K562 (cell line): ENCODE measurements around the gene EXOC5. TPM values are rescaled to one million over a fixed set of nuclear protein-coding genes. Genes with fewer than 3 reads are reported as not detected.
A peak's percentile ranks its signal among the peaks of the same experiment; 100 is the strongest.

ENCODE experiments used
- ATAC-seq: fragments of 200-7000 bp; cut with Tn5 transposase; 3 replicates; pipeline ENCODE4 v1.9.1; 2020; ENCODE audit warnings: moderate library complexity
- BruUV-seq: library from RNA; stranded (reverse); fragments of 400-500 nt; replicated peaks from 2 replicates; lab custom pipeline; 2021; lab: Mats Ljungman, UMichigan
- CTCF ChIA-PET: fragments of 300-600 bp; formaldehyde crosslinking; extraction: SDS; loops from one replicate; lab custom pipeline; 2021; ENCODE audit warnings: low intra/inter-chr PET ratio; lab: Yijun Ruan, JAX
- POLR2A ChIA-PET: fragments of 300-600, 350-650 bp; sonication (Branson Sonifier 250); formaldehyde crosslinking; extraction: SDS; loops from one replicate; lab custom pipeline; 2021; ENCODE audit warnings: antibody characterized with exemption, inconsistent platforms; lab: Yijun Ruan, JAX
- DNase-seq, 4 experiments: peaks; one replicate each; pipeline versions ENCODE4 v3.0.0 to v3.0.0-alpha.2; 2011 to 2018; ENCODE audit warnings: low spot score in 3 of 4, mixed read lengths in 3 of 4; ENCODE audit errors: extremely low read depth in 1 of 4
- FAIRE-seq: peaks from 2 replicates; lab custom pipeline; 2011; peaks lifted over from hg19 to GRCh38; lab: Jason Lieb, UNC
- H2AFZ ChIP-seq: 2 replicates; pipeline ENCODE4 v1.6.0; 2011; ENCODE audit warnings: low read depth, low read length, control low read depth, inconsistent platforms
- H3K27ac ChIP-seq: fragments of 200-600 bp; 3 replicates; pipeline ENCODE4 v1.8.0; 2011; ENCODE audit warnings: low read depth, mild to moderate bottlenecking, control low read depth, inconsistent platforms, low read length, moderate library complexity, mixed read lengths; ENCODE audit errors: extremely low read depth
- H3K27me3 ChIP-seq, 2 experiments: fragments of 300-600 bp in 1 of 2; 2 replicates in 1 of 2; 3 replicates in 1 of 2; pipeline versions ENCODE4 v1.6.0 to v1.8.0; 2011; ENCODE audit warnings: inconsistent platforms in 2 of 2, low read length in 2 of 2, mild to moderate bottlenecking in 1 of 2, mixed read lengths in 1 of 2, moderate library complexity in 1 of 2; ENCODE audit not compliant: control insufficient read depth in 2 of 2, insufficient read depth in 2 of 2
- H3K36me3 ChIP-seq: fragments of 300-600 bp; 3 replicates; pipeline ENCODE4 v1.8.0; 2011; ENCODE audit warnings: mild to moderate bottlenecking, low read length, inconsistent platforms; ENCODE audit not compliant: control insufficient read depth, insufficient read depth
- H3K4me1 ChIP-seq, 2 experiments: fragments of 200-600 bp in 1 of 2; replicated peaks in 1 of 2; 2 replicates in 1 of 2; 3 replicates in 1 of 2; pipeline versions ENCODE4 v1.5.1 to v1.8.0; 2011; ENCODE audit warnings: inconsistent platforms in 2 of 2, low read length in 2 of 2, mild to moderate bottlenecking in 1 of 2, mixed read lengths in 1 of 2, moderate library complexity in 1 of 2; ENCODE audit not compliant: control insufficient read depth in 2 of 2, insufficient read depth in 2 of 2
- H3K4me2 ChIP-seq: 2 replicates; pipeline ENCODE4 v1.6.1; 2011; ENCODE audit warnings: low read length, control low read depth, inconsistent platforms, mixed read lengths; ENCODE audit not compliant: insufficient read depth
- H3K4me3 ChIP-seq: fragments of 200-600 bp; sonication (generic), shearing (Covaris generic); 2 replicates; pipeline ENCODE4 v1.5.1; 2016; ENCODE audit warnings: control low read depth, inconsistent platforms
- H3K79me2 ChIP-seq: fragments of 200-600 bp; 3 replicates; pipeline ENCODE4 v1.8.0; 2011; ENCODE audit warnings: low read length, inconsistent platforms; ENCODE audit not compliant: control insufficient read depth, insufficient read depth
- H3K9ac ChIP-seq, 2 experiments: 2 replicates each; pipeline versions ENCODE4 v1.6.0 to v1.6.1; 2011; ENCODE audit warnings: low read depth in 2 of 2, low read length in 2 of 2, control low read depth in 1 of 2, inconsistent platforms in 1 of 2, mild to moderate bottlenecking in 1 of 2, mixed read lengths in 1 of 2; ENCODE audit not compliant: insufficient read depth in 1 of 2
- H3K9me1 ChIP-seq: one replicate; pipeline ENCODE4 v1.6.0; 2011; ENCODE audit warnings: inconsistent platforms, mild to moderate bottlenecking, low read length, moderate library complexity; ENCODE audit not compliant: control insufficient read depth, insufficient read depth
- H3K9me3 ChIP-seq: replicated peaks from 2 replicates; pipeline ENCODE4 v1.5.1; 2011; ENCODE audit warnings: low read depth, low read length, inconsistent platforms; ENCODE audit not compliant: control insufficient read depth, insufficient read depth
- H4K20me1 ChIP-seq: replicated peaks from 2 replicates; pipeline ENCODE4 v1.6.1; 2011; ENCODE audit warnings: low read length, inconsistent platforms, mixed read lengths; ENCODE audit not compliant: control insufficient read depth, insufficient read depth
- BCOR ChIP-seq: fragments of 450-650 bp; IDR thresholded peaks from 2 replicates; pipeline ENCODE4 v1.6.1; 2016
- SAFB ChIP-seq: fragments of 200-400 bp; formaldehyde crosslinking; IDR thresholded peaks from 2 replicates; pipeline ENCODE4 v1.6.1; 2017; ENCODE audit warnings: low read depth, low read length, borderline replicate concordance
- YBX1 ChIP-seq: fragments of 450-650 bp; IDR thresholded peaks from 2 replicates; pipeline ENCODE4 v1.7.1; 2016; ENCODE audit warnings: mild to moderate bottlenecking
- ZNF764 ChIP-seq: fragments of 250-450 bp; sonication (Bioruptor Pico); IDR thresholded peaks from 2 replicates; pipeline ENCODE4 v1.4.0; 2020; ENCODE audit warnings: low read depth, mild to moderate bottlenecking, moderate library complexity
- ZNF778 ChIP-seq: fragments of 450-650 bp; formaldehyde crosslinking; IDR thresholded peaks from 2 replicates; pipeline ENCODE4 v1.4.0; 2020; ENCODE audit warnings: mild to moderate bottlenecking, moderate library complexity
- WGBS: fragments of 100-300 bp; shearing (Covaris generic); methylation state at CpG from one replicate; pipeline ENCODE4 v1.1.6; 2016; ENCODE audit warnings: low coverage, mixed read lengths; ENCODE audit not compliant: insufficient coverage; ENCODE audit errors: missing lambda C conversion rate; 5-methylcytosine and 5-hydroxymethylcytosine counted together
- in situ Hi-C: fragments of 300-500 bp; cut with MboI; formaldehyde crosslinking; loops from 4 replicates; pipeline ENCODE4 v1.15.0; 2018; ENCODE audit warnings: inconsistent platforms, mixed read lengths
- intact Hi-C: fragments of 100-400 bp; cut with micrococcal nuclease; formaldehyde crosslinking; loops from 2 replicates; pipeline ENCODE4 v1.14.2; 2022
- polyA plus RNA-seq, 8 experiments: library from polyadenylated mRNA; depleted of rRNA in 4 of 8; stranded (reverse) in 5 of 8; unstranded in 3 of 8; fragments of >200 nt; fragmentation: Nextera tagmentation in 2 of 8; fragmentation: Illumina TruSeq in 1 of 8; extraction: Ambion mirVana in 2 of 8; extraction: Trizol in 1 of 8; gene quantifications; 2 replicates each; pipeline versions ENCODE4 v1.2.1 to v1.2.3, GENCODE V29; 2011 to 2014; ENCODE audit warnings: inconsistent platforms in 1 of 8, missing spikeins in 1 of 8
- total RNA-seq, 7 experiments: library from RNA; depleted of rRNA in 6 of 7; stranded (reverse); fragments of >200 nt in 6 of 7; fragmentation: Illumina TruSeq in 2 of 7; extraction: Trizol in 2 of 7; gene quantifications; 2 replicates each; pipeline versions ENCODE4 v1.2.1 to v1.2.3, GENCODE V29; 2011 to 2021; ENCODE audit warnings: low replicate concordance in 1 of 7
- TF ChIP-seq, protein P1 (sequence below): fragments of 450-650 bp; formaldehyde crosslinking; IDR thresholded peaks from 2 replicates; pipeline ENCODE4 v1.4.0; 2022; ENCODE audit warnings: missing genetic modification characterization
- TF ChIP-seq, protein P2 (sequence below): sonication (generic); formaldehyde crosslinking; IDR thresholded peaks from 2 replicates; pipeline ENCODE4 v1.8.1; 2023; ENCODE audit warnings: missing genetic modification reagents, mild to moderate bottlenecking, borderline replicate concordance

The EXOC5 gene
- total and polyA plus RNA-seq, 9 of the 15 experiments (the other 6 are each of a cell fraction or from before 2014, with no cell fraction given) = 5.7 to 50.3 (median 32.0) TPM

DNA sequence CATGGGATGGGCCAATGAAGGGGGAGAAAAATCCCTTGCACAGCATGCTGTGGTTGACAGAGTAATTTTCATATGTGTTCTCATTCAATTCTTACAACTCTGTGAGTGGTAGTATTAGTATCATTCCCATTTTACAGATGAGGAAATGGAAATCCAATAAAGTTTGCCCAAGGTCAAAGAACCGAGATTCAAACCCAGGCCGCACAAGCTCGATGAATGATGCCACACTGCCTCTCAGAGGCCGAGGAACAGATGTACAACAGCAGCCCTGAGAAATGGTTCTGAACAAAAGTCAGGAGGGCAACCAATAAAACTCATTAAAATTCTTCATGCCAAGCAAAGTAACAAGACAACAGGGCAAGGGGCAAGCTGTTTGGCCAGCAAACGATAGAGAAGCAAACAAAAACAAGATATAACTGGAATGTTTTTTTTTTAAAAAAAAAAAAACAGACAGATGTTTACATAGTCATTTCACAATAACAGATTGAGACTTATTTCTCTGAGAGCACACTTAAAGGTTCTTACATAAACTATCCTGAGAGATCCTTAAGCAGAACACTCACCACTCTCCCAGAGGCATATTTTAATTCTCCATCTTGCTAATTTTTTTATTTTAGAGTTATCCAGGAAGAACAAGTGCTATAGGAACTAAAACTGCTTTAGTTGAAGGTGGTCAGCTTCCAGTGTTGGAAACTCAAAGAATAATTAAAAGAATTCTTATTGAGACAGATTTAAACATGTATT, 85.8 kb downstream of the EXOC5 start:
- in situ Hi-C loops (loop anchor here (25.0 kb wide), 1 partner anchor 696 kb away; no protein-coding TSS in a partner anchor), intact Hi-C loops (loop anchor here (2.0 to 10.0 kb wide), 4 partner anchors 132 to 691 kb away; no protein-coding TSS in a partner anchor)
- ATAC-seq (peak; percentile 76), DNase-seq (peak in 3 of 4 experiments; percentile 4 to 28 (median 9)), FAIRE-seq (peak; percentile 67)
- Histone ChIP-seq H4K20me1 (no peaks in the 10 kb centered on the region), H3K79me2 (no peaks in the 10 kb centered on the region), H3K9me3 (no peaks in the 10 kb centered on the region), H3K4me1 (no peaks in the 10 kb centered on the region), H3K4me2 (no peak overlapping the region), H3K36me3 (no peaks in the 10 kb centered on the region), H3K9ac (no peak overlapping the region), H3K9me1 (no peaks in the 10 kb centered on the region), H3K27me3 (peaks cover 0 to 9% of the 10 kb centered on the region in 2 experiments; a peak in 3 of 5 replicates), H3K27ac (no peak overlapping the region), H2AFZ (no peak overlapping the region), H3K4me3 (no peak overlapping the region)
- ChIA-PET CTCF (interaction anchor here (0.7 kb wide), 1 partner anchor 693 kb away, joined by 4 read pairs; no protein-coding TSS in a partner anchor), POLR2A (interaction anchor here (0.7 kb wide), 1 partner anchor 490 kb away, joined by 3 read pairs; no protein-coding TSS in a partner anchor)
- BruUV-seq = no TSS peak
- WGBS = 2% methylated on average over 5 of the region's 5 CpGs
- TF ChIP-seq YBX1 (no peak), SAFB (no peak), ZNF778 (CRISPR knock-in tag) (no peak), ZNF764 (CRISPR knock-in tag) (no peak), BCOR (no peak)
- TF ChIP-seq, protein P1, sequence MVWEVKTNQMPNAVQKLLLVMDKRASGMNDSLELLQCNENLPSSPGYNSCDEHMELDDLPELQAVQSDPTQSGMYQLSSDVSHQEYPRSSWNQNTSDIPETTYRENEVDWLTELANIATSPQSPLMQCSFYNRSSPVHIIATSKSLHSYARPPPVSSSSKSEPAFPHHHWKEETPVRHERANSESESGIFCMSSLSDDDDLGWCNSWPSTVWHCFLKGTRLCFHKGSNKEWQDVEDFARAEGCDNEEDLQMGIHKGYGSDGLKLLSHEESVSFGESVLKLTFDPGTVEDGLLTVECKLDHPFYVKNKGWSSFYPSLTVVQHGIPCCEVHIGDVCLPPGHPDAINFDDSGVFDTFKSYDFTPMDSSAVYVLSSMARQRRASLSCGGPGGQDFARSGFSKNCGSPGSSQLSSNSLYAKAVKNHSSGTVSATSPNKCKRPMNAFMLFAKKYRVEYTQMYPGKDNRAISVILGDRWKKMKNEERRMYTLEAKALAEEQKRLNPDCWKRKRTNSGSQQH = no peak
- TF ChIP-seq, protein P2, sequence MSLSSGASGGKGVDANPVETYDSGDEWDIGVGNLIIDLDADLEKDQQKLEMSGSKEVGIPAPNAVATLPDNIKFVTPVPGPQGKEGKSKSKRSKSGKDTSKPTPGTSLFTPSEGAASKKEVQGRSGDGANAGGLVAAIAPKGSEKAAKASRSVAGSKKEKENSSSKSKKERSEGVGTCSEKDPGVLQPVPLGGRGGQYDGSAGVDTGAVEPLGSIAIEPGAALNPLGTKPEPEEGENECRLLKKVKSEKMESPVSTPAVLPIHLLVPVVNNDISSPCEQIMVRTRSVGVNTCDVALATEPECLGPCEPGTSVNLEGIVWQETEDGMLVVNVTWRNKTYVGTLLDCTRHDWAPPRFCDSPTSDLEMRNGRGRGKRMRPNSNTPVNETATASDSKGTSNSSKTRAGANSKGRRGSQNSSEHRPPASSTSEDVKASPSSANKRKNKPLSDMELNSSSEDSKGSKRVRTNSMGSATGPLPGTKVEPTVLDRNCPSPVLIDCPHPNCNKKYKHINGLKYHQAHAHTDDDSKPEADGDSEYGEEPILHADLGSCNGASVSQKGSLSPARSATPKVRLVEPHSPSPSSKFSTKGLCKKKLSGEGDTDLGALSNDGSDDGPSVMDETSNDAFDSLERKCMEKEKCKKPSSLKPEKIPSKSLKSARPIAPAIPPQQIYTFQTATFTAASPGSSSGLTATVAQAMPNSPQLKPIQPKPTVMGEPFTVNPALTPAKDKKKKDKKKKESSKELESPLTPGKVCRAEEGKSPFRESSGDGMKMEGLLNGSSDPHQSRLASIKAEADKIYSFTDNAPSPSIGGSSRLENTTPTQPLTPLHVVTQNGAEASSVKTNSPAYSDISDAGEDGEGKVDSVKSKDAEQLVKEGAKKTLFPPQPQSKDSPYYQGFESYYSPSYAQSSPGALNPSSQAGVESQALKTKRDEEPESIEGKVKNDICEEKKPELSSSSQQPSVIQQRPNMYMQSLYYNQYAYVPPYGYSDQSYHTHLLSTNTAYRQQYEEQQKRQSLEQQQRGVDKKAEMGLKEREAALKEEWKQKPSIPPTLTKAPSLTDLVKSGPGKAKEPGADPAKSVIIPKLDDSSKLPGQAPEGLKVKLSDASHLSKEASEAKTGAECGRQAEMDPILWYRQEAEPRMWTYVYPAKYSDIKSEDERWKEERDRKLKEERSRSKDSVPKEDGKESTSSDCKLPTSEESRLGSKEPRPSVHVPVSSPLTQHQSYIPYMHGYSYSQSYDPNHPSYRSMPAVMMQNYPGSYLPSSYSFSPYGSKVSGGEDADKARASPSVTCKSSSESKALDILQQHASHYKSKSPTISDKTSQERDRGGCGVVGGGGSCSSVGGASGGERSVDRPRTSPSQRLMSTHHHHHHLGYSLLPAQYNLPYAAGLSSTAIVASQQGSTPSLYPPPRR = no peak
